Fibroblast of skin of right biceps (primary cell): ENCODE measurements around the gene BRSK1.
A peak's percentile ranks its signal among the peaks of the same experiment; 100 is the strongest.

Experiments
- DNase-seq: peaks from one replicate; pipeline ENCODE4 v3.0.0-alpha.2; 2013

BRSK1 gene

DNA sequence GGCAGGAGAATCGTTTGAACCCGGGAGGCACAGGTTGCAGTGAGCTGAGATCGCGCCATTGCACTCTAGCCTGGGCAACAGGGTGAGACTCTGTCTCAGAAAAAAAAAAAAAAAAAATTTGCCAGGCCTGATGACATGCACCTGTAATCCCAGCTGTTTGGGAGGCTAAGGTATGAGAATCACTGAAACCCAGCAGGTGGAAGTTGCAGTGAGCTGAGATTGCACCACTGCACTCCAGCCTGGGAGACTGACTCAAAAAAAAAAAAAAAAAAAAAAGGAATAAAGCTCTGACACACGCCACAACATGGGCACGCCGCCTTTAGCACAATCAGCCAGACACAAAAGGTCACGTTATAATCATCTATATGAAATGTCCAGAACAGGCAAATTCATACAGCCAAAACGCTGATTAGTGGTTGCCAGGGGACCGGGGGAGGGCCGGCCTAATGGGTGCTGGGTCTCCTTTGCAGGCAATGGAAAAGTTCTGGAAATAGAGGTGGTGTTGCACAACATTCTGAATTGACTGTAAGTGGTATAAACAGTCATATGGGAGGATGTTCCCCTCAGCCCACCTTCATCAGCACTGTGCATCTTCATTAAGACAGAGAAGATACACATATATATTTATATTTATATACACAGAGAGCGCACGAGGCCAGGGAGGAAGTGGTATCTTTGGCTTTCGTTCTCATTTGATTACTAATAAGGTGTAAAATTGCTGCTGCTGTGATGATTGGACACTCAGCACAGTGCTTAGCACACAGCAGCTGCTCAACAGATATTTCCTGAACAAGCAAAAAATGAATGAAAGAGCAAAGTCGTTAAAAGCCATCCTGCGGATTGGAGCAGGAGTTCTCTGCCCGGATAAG is 7.7 kb upstream of the BRSK1 start:
- no peak for DNase-seq

GRCh38 chr19:55276720-55277430 is 6.9 kb upstream of the BRSK1 start:
- DNase-seq: no peak

- no peak for DNase-seq
Observed at GRCh38 chr19:55277494-55277893, 6.3 kb upstream of the BRSK1 start.

GRCh38 chr19:55278391-55279135 is 5.2 kb upstream of the BRSK1 start:
- DNase-seq: no peak

DNA sequence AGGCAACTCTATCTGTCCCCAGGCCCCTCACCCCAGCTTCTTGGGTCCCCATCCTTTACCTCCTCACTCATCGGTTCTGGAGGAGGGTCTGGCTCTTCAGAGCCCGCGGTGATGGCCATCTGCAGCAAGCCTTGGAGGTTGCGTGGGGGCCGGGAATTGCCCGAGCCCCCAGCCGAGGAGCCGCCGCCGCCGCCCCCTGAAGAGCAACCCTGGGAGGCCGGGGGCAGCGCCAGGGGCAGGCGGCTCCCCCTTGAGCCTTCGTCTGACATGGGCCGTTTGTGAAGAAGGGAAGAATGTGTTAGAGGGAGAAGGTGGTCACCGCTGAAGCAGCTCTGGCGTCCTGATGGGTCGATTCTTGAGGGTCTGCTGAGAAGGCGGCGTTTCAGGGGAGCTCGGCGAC is 4.5 kb upstream of the BRSK1 start:
- DNase-seq: no peak

DNA sequence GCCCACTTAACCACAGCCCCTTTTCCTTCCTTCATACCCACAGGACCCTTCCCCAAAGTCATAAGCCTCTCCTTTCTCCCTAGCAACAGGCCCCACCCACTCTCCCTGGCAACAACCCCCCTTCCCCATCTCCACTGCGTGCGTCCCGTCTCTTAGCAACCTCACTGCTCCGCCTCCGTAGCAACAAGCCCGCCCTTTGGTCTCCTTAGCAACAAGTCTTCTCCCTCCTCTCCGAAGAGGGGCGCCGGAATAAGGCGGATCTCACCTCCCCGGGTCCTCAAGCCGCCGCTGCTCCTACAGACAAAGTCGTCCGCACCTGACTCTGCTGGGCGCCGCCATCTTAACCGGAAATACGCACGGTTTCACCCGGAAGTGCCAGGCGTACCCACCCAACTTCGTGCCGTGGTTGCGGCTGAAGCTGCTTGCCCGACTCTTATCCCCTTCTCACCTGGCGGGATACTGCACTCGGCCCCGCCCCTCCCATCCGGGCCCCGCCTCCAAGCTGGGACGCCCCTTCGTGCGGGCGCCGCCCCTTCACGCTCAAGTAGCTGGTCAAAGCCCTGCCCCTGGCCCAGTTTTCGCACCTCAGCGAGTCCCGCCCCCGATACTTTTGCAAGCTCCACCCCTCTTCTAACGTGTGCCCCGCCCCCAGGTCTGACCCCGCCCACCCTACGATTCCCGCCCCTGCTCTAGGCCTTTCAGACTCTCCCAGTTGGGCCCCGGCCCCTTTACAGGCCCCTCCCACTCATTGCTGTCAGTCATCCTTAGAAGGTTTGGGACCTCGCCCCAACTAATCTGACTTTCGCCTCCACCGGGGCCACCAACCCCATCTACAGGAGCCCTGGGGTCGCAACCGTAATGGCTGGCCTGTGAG is 3.8 kb upstream of the BRSK1 start, which contains the start of gene HSPBP1:
Gene HSPBP1, minus strand, starts transcription at position 341 of the 874 bp plus-strand sequence. CDS start 502 bp downstream, outside the sequence.
- peak; percentile 96 for DNase-seq

DNA sequence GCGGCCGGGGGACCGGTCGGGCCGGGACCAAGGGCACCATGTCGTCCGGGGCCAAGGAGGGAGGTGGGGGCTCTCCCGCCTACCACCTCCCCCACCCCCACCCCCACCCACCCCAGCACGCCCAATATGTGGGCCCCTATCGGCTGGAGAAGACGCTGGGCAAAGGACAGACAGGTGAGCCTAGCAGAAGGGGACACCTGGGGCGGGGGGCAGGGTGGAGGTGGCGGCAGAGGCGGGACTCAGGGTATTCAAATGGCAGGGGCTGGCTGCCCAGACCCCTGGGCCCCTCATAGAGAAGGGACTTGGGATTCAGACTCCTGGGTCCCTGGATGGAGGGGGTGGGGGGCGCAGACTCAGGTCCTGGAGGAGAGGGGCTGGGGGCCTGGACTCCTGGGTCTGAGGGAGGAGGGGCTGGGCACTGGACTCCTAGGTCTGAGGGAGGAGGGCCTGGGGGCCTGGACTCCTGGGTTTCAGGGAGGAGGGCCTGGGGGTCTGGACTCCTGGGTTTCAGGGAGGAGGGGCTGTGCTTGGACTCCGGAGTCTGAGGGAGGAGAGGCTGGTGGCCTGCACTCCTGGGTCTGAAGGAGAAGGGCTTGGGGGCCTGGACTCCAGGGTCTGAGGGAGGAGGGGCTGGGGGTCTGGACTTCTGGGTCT is 735 bp downstream of the BRSK1 start:
- DNase-seq: no peak

DNA sequence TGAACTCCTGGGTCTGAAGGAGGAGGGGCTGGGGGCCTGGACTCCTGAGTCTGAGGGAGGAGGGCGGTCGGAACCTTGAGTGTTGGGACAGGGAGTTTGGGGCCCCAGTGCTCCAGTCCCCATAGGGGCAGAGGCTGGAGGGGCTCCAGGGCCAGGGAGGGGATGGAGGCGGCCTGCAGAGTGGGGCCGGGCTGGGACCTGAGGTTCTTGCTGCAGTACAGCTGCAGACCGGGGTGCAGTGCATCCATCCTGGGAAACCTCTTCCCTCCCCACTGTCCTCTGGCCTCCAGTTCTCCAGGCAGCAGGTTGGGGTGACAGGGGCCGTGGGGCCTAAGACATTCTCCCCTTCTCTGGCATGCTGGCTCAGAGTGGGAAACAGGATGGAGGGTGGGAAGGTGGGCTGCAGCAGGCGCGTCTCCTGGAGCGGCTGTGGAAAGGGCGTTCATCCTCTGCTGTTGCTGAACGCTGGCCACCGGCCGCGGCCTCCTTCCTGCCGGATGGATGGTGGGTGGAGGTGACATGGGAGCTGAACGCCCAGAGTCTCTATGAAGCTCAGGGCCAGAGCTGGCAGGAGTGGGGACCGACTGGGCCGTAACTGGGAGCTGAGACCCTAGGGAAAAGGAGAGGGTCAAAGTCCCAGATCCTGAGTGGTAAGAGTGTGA is 1.6 kb downstream of the BRSK1 start:
- no peak for DNase-seq

- DNase-seq: no peak
Observed at GRCh38 chr19:55287361-55288079, 3.7 kb downstream of the BRSK1 start.

DNA sequence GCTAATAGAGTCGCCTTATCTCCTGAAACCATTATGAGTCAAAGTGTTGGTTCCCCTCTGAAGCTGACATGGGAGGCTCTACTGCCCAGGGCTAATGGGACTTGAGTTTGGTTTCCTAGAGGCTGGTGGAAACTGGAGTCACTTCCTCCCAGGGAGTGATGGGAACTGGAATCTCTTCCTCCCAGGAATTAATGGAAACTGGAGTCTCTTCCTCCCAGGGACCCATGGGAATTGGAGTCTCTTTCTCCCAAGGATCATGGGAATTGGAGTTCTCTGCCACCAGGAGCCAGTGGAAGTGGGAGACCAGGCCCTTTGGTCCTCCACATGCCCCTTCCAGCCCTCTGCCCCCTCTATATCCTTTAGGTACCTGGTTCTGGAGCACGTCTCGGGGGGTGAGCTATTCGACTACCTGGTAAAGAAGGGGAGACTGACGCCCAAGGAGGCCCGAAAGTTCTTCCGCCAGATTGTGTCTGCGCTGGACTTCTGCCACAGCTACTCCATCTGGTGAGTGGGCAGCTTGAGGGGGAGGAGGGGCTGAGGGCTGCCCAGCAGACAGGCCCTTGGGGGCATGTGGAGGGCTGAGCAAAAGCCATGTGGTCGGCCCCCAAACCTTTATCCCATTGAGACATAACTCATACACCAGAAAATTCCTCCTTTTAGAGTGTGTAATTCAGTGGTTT is 5.5 kb downstream of the BRSK1 start:
- peak; percentile 27 for DNase-seq

DNA sequence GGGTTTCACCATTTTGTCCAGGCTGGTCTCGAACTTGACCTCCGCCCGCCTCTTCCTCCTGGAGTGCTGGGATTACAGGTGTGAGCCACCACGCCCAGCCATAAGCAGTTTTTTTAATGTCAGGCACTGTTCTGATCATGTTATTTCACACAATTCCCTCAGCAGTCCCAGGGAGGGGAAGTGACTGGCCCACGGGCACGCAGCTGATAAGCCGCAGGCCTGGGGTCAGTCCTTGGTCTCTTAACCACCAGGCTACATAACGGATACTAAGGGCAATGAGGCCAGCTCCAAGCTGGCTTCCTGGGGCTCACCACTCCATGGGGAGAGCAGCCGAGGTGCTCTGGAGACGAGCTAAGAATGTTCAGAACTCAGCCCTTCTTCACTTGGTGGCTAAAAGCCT is 13.5 kb downstream of the BRSK1 start:
- no peak for DNase-seq

- no peak for DNase-seq
Observed at GRCh38 chr19:55299991-55300390, 16.2 kb downstream of the BRSK1 start.

DNA sequence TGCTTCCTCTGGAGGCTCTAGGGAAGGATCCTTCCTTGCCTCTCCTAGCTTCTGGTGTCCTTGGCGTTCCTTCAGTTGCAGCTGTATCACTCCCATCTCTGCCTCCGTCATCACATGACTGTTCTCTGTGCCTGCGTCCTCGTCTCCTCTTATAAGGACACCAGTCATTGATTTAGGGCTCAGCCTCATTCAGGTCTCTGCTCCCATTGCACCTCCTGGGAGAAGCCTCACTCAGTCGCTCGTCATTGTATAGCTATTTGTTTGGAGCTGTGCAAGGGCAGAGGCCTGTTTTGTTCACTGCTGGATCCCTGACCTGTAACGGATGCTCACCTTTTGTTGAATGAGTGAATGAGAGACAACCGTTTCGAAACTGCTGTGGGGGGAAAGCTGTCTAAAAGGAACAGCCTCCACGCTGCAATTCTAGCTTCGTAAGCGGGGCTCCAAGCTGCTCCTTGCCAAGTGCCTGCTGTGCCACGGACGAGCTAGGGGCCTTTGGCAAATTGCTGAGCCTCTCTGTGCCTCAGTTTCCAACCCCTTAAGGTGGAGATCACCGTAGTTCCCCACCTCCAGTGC is 17.2 kb downstream of the BRSK1 start:
- DNase-seq: no peak

- DNase-seq: peak; percentile 70
Observed at GRCh38 chr19:55301459-55302317, 17.9 kb downstream of the BRSK1 start.

GRCh38 chr19:55302318-55302703 is 18.5 kb downstream of the BRSK1 start:
- DNase-seq: no peak

DNA sequence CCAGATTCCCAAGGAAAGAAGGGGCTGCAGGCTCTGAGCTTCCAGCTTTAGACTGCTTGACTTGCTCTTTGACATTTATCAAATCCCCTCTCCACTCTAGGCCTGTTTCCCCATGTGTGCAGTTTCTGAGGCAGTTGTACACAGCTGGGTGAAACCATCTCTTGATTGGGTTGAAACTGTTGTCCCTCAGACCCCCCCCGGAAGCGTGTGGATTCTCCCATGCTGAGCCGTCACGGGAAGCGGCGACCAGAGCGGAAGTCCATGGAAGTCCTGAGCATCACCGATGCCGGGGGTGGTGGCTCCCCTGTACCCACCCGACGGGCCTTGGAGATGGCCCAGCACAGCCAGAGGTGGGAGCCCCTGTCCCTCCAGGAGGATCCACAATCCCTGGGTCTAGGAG is 19.7 kb downstream of the BRSK1 start:
- no peak for DNase-seq

GRCh38 chr19:55304279-55304978 is 20.6 kb downstream of the BRSK1 start:
- DNase-seq: peak; percentile 36

DNA sequence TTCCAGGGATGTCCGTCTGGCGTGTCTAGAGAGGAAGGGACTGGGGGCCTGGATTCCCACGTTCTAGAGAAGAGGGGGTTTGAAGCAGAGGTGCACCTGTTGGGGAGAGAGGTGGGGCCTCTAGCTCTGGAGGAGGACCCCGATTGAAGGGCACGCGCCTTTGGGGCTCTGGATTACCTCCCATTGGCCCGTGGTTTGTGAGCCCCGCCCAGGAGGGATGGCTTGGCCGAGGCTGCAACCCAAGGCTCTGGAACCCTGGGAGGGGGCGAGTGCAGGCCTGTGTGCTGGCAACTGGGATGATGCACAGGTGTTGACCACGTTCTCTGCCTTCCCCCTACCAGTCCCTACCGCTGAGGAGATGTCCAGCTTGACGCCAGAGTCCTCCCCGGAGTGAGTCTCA is 21.2 kb downstream of the BRSK1 start:
- no peak for DNase-seq
